ENCODE results near the gene FOXI1. TPM values are rescaled to one million over a fixed set of nuclear protein-coding genes. Genes with fewer than 3 reads are reported as not detected.

FOXI1 gene
- total RNA-seq, 1 experiment from 2014 or later: not detected

GRCh38 chr5:170103447-170103846, 2.2 kb upstream of the FOXI1 start:
- no peak overlapping the region for H2AFZ ChIP-seq (ENCODE audit: low read depth, low read length, poor library complexity, severe bottlenecking)
- no peak overlapping the region for H3K4me2 ChIP-seq (ENCODE audit: low read length)
- H3K36me3 ChIP-seq (ENCODE audit: control insufficient read depth in 1 of 2, insufficient read depth in 2 of 2, low read length in 2 of 2): no peaks in the 10 kb centered on the region
- ChIA-PET POLR2A (no interaction called here), CTCF (interaction anchor here (3.9 kb wide), 1 partner anchor 113 kb away, joined by 40 read pairs; no protein-coding TSS in a partner anchor), RAD21 (ENCODE audit: low non-redundant PET in 1 of 2, low total read pairs in 2 of 2, uncharacterized antibody in 2 of 2, unreplicated experiment in 2 of 2) (no interaction called here)
- no peaks in the 10 kb centered on the region for H4K20me1 ChIP-seq (ENCODE audit: insufficient read depth)
- H3K27me3 ChIP-seq (ENCODE audit: insufficient read depth, low read length): no peaks in the 10 kb centered on the region
- no peak overlapping the region for H3K27ac ChIP-seq (ENCODE audit: low read depth, low read length)
- no peak overlapping the region for H3K4me3 ChIP-seq (replicated peaks in 1 of 2; ENCODE audit: low read depth in 1 of 2, low read length in 2 of 2)
- no peaks in the 10 kb centered on the region for H3K4me1 ChIP-seq (ENCODE audit: control insufficient read depth in 1 of 2, insufficient read depth in 2 of 2, low read length in 2 of 2)
- BruUV-seq (replicated peaks): no TSS peak
- H3K9me3 ChIP-seq (ENCODE audit: control insufficient read depth in 1 of 2, insufficient read depth in 1 of 2, low read depth in 1 of 2, low read length in 2 of 2): no peaks in the 10 kb centered on the region
- H3K9ac ChIP-seq (ENCODE audit: low read length): no peak overlapping the region
- ATAC-seq (no peak), DNase-seq (ENCODE audit: low read depth, low spot score) (no peak)
- H3K9me2 ChIP-seq (ENCODE audit: insufficient read depth): no peaks in the 10 kb centered on the region
- TF ChIP-seq SP1 (IDR thresholded peaks at IDR 0.05; ENCODE audit: low read depth) (no peak), FOSL1 (IDR thresholded peaks at IDR 0.05; ENCODE audit: low read depth) (no peak), ZNF274 (IDR thresholded peaks at IDR 0.05; ENCODE audit: low read depth, low read length) (no peak), POLR2AphosphoS5 (IDR thresholded peaks at IDR 0.05; ENCODE audit: low read depth, low read length) (no peak), EZH2phosphoT487 (IDR thresholded peaks at IDR 0.05; ENCODE audit: borderline replicate concordance) (no peak), SRF (IDR thresholded peaks at IDR 0.05; ENCODE audit: low read depth) (no peak), CBX3 (IDR thresholded peaks at IDR 0.05; ENCODE audit: low read depth) (no peak), TCF7L2 (IDR thresholded peaks at IDR 0.05; ENCODE audit: borderline replicate concordance, extremely low read depth, insufficient read depth, insufficient read length) (no peak), POLR2A (IDR thresholded peaks at IDR 0.05; ENCODE audit: borderline replicate concordance, extremely low read depth, insufficient read depth, insufficient read length) (no peak)
- TF ChIP-seq, protein P1, sequence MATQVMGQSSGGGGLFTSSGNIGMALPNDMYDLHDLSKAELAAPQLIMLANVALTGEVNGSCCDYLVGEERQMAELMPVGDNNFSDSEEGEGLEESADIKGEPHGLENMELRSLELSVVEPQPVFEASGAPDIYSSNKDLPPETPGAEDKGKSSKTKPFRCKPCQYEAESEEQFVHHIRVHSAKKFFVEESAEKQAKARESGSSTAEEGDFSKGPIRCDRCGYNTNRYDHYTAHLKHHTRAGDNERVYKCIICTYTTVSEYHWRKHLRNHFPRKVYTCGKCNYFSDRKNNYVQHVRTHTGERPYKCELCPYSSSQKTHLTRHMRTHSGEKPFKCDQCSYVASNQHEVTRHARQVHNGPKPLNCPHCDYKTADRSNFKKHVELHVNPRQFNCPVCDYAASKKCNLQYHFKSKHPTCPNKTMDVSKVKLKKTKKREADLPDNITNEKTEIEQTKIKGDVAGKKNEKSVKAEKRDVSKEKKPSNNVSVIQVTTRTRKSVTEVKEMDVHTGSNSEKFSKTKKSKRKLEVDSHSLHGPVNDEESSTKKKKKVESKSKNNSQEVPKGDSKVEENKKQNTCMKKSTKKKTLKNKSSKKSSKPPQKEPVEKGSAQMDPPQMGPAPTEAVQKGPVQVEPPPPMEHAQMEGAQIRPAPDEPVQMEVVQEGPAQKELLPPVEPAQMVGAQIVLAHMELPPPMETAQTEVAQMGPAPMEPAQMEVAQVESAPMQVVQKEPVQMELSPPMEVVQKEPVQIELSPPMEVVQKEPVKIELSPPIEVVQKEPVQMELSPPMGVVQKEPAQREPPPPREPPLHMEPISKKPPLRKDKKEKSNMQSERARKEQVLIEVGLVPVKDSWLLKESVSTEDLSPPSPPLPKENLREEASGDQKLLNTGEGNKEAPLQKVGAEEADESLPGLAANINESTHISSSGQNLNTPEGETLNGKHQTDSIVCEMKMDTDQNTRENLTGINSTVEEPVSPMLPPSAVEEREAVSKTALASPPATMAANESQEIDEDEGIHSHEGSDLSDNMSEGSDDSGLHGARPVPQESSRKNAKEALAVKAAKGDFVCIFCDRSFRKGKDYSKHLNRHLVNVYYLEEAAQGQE (IDR thresholded peaks at IDR 0.05; ENCODE audit: low read depth): no peak
- TF ChIP-seq, protein P2, sequence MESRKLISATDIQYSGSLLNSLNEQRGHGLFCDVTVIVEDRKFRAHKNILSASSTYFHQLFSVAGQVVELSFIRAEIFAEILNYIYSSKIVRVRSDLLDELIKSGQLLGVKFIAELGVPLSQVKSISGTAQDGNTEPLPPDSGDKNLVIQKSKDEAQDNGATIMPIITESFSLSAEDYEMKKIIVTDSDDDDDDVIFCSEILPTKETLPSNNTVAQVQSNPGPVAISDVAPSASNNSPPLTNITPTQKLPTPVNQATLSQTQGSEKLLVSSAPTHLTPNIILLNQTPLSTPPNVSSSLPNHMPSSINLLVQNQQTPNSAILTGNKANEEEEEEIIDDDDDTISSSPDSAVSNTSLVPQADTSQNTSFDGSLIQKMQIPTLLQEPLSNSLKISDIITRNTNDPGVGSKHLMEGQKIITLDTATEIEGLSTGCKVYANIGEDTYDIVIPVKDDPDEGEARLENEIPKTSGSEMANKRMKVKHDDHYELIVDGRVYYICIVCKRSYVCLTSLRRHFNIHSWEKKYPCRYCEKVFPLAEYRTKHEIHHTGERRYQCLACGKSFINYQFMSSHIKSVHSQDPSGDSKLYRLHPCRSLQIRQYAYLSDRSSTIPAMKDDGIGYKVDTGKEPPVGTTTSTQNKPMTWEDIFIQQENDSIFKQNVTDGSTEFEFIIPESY (IDR thresholded peaks at IDR 0.05; ENCODE audit: extremely low read depth, insufficient replicate concordance, low read length): no peak
- H3K79me2 ChIP-seq (ENCODE audit: insufficient read depth, low read length): no peaks in the 10 kb centered on the region
- intact Hi-C loops (cut with micrococcal nuclease): loop anchor here (1.0 kb wide), 1 partner anchor 116 kb away; no protein-coding TSS in a partner anchor

Data from HCT116 (cell line).